Dermis microvascular lymphatic vessel endothelial cell (primary cell): Measurements from ENCODE around the gene KCNA5. TPM values are rescaled to one million over a fixed set of nuclear protein-coding genes. Genes with fewer than 3 reads are reported as not detected.
A peak's percentile ranks its signal among the peaks of the same experiment; 100 is the strongest.

Experiments
- DNase-seq, 2 donors: peaks; one replicate each; pipeline versions ENCODE4 v3.0.0 to v3.0.0-alpha.2; 2010; ENCODE audit warnings: low read depth in 2 of 2
- total RNA-seq: library from RNA; depleted of rRNA; stranded (reverse); fragments of >200 nt; gene quantifications from 2 replicates; pipeline ENCODE4 v1.2.1, GENCODE V29; 2014

KCNA5 gene
- total RNA-seq, 1 donor from 2014 or later, result not detected

DNA sequence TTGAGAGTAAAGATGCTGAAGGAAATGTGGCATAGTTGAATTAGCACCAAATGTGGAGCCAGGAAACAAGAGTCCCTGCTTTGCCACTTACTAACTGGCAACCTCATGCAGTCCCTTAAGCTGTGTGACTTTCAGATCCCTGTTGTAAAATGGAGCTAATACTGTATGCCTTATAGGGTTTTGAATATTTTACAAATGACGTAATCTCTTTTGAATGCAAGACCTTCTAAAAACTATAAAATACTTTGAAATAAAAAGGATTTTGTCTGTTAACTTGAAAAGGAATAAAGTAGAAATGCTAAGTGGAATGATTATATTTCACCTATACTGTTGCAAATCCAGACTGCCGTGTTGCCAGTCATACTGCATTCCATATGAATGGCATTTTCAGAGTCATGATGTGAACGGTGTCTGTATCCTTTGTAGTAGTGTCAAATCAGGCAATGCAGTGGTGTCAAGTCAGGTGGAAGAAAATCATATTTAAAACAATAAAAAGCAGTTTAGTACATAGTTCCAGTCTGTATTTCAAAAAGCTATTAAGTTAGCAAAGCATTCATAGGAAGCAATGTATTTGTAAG, 21.3 kb downstream of the KCNA5 start:
- no peak for DNase-seq

DNA sequence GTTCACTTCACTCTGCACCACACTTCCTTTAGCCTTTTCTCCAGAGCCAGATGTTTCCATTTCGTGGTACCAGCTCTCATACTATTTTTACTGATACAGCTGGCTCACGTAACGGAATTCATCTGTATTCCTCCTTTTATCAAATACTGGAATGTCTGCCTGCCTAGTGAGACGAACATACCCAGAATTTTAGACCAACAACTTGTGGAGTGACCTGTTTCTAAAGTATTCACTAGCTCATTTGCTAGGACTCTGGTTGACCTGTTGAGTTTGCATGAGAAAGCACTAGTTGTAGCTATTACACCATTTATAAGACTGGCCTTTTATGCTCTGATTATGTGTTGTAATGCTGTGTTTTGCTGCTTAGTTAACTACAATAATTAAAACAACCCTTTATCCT, 22.6 kb downstream of the KCNA5 start:
- DNase-seq, result no peak

DNA sequence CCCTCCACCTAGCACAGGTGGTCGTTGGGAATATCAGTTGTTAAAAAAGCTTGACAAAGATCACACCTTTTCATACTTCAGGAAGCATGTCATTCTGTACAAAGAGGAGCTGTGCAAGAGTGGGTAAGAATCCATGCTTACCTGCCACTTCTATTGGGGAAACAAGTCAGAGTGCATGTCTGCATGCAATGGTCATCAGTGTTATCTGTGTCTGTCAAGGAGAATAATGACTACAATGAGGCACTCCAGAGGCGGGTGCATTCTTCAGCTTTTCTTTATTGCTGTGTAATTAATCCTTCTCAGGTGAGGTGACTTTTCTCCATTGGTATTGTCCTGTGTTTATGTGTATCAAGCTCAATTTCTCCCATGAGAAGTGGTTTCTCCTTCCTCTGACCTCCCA, 24.4 kb downstream of the KCNA5 start:
- DNase-seq, result no peak

DNA sequence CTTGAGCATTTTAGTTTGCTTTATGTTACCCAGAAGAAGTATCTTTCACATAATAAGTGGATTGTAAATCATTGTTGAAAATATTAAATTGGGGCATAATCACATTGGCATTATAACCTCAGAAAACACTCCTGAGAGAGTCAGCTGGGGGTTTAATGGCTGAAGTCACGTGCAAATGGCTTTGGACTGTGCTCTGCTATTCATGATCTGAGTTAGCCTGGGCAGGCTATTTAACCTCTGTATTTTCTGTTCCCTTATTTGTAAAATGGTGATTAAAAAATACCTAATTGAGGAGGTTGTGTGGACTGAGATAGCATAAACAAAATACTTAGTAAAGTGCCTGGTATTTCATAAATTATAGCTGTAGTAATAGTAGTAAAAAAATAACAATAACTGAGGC, 24.9 kb downstream of the KCNA5 start:
- no peak for DNase-seq

DNA sequence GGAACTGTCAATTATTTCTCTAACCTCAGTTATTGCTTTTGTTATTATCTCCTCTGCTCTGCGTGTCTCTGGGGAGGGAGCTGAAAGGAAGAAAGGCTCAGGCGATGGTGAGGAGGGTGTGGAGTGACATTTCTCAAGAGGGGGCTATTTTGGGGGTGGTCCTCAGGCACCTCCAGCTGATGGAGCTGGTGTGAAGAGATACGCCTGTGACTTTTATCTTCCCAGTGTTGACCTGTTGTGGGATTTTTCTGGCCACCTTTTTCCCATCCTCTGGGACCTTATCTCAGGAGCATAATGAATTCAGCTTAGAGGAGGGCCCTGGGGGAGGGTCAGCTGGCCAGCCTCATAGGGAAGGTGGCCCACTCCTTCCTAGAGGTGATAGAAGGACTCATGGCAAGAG, 26.4 kb downstream of the KCNA5 start:
- DNase-seq, result no peak

DNA sequence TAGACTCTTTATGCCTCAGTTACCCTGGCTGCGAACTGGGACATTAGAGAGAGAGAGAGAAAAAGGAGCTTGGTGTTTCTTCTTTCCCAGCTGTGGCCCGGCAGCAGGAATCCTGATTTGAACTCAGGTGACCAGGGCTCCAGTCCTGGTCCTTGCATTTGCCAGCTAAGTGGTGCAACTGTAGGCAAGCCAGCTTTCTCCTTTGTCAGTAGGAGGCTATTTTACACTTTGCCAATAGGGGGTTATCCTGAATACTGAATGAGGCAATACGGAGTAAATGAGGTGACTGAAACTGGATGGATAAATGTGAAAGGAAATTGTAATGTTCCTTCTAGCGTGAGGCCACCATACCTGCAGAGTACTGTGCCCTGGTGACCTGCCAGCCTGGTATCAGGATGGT, 27.8 kb downstream of the KCNA5 start:
- no peak for DNase-seq

DNA sequence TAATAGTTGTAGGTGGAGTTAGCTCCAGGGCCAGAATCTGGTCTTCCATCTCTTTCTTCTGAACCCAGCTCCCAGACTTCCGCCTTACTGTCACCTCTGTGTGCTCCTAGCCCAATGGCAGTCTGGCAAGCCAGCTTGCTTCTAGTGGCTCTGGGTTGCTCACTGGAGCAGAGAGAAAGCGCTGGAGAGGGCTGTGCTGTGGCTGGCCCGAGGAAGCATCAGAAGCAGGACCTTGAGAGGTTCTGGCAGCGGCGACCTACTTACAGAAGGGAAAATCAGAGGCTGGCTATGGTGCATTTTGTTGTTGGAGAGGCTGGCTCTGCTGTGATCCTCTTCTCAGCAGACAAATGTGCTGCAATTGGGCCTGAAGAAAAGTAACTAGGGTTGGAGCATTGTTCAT, 28.6 kb downstream of the KCNA5 start:
- no peak for DNase-seq

DNA sequence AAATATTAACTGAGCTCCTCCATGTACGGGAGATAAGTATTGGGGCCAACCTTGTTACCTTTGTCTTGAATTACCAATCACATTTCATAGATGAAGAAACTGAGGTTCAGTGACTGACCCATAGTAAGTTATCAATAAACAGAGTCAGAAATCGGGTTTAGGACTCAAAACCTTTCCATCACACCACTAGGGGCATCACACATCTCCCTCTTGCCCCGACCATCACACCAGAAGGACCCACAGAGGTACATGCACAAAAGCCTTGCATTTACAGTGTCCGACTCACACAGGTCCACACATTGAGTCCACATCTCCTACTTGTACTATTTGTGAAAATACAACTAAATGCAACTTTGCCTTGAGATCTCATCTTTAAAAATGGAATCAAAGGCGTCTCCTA, 29.4 kb downstream of the KCNA5 start:
- no peak for DNase-seq

DNA sequence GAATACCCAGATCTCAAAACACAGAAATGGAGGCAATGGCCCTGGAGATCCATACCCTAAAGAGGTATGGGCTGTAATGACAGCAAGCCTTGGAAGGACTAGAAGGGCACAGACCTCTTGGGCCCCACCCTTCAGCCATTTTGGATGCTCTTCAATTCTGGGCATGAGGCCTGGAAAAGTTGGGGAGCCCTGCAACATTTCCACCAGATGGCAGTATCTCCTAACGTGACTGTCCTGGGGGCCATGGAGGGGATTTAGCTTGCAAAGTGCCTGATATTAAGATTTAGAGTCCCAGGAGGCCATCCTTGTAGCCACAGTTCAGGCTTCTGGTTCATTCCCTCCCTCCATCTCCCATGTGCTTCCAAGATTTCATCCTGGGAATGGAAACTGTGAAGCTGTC, 30.2 kb downstream of the KCNA5 start:
- DNase-seq, result no peak

DNA sequence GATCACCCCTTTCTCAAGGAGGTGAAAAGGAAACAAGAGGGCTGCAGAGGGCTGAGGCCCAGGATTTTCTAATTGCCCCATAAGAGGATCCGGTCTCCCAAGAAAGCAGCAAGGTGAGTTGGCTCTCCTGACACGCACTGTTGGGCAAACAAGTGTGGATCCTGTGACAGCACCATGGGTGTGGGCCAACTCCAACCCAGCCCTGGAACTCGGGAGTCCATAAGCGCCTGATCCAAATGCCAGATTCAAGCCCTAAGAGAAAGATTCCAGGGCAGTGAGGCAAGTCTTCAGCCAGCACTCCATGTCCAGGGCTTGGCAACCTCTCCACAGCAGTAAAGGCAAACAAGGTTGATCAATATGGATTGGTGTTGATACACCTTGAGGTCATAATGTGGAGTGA, 33.1 kb downstream of the KCNA5 start:
- no peak for DNase-seq

DNA sequence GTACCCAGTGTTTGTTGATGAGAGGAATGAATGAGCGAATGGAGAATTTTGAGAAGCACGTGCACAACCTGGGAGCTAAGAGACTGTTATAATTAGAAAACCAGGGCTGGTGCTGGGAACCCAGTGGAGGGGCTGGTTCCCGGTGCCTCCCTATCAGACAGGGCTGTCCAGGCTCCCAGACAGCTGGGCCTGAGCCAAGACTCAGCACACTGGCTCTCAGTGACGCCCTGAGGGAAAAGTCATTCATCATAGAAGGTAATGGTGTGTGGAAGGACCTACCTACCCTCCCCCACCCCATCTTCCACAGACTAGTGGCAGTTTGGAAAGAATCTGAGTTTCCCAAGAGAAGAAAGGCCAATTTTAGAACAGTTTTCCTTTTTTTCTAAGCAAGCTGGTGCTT, 34.7 kb downstream of the KCNA5 start:
- DNase-seq, result no peak

DNA sequence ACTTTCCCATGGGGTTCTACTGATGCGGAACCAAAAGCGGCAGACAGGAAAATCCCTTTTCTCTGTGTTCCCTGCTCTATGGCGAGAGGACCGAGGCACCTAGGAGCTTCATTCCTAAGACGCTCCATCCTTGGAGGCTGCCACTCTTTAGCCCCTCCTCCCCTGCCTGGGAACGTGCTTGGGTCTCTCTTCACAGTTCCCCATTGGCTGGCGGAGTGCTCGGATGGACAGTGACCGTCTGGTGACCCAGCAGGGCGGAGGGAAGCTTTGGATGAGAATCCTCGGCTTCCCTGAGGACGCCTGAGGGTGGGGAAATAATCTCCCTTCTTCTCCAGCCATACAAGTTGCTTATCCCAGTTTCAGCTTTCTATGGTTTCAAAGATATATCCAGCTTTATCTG, 37.3 kb downstream of the KCNA5 start:
- no peak for DNase-seq

DNA sequence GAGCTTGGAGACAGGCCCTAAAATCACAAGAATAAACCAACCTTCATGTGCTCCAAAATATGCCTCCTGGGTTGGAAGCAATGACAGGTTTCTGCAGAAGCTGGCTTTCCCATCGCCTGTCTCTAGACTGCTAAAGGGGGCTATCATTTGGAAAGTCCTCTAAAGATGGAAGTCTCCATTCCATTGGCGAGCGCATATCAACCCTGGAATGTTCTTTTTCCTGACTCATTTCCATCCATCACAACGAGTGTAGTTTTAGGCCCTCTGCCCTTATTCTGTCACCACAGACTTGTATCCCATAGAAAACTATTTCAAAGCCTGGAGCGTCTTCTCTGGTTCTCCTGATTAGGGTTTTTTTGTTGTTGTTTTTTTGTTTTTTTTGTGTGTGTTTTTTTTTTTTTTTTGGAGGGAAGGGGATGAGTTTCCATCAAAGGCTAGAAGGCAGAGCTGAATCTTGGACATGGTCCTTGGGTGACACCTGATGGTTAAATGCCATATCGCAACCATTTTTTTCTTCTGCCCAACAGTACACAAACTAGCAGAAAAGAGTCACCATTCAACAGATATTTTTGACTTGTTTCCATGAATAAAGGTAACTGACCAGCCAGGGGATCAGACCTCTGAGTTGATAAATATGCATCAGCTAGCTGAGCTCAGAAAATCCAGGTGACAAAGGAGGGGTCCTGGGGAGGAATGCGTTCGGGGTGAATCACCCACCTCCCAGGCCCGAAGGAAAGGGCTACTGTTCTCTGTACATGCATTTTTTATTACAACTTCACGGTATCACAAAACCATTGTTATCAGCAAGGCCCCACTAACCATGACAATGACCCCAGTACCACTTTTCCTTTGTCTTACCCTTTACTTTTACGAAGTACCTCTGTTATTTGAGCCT, 40.5 kb downstream of the KCNA5 start:
- DNase-seq, result peak; percentile 31 to 52

DNA sequence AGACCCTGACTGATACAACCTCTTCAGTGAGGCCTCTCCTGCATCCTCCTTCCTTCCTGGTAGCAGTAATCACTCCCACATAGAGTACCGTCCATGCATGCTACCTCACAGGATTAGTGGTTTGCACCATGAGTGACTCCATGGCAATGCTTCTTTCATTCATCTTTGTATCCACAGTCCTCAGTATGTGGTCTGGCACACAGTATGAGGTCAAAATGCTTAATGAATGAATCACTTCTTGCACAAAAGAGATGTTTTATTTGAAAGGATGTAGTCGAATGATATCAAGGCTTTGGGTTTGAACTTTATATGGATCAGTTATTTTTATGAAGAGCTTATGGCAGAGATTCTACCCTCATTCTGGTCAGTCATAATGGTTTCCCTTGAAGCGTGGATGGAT, 42.2 kb downstream of the KCNA5 start:
- no peak for DNase-seq

DNA sequence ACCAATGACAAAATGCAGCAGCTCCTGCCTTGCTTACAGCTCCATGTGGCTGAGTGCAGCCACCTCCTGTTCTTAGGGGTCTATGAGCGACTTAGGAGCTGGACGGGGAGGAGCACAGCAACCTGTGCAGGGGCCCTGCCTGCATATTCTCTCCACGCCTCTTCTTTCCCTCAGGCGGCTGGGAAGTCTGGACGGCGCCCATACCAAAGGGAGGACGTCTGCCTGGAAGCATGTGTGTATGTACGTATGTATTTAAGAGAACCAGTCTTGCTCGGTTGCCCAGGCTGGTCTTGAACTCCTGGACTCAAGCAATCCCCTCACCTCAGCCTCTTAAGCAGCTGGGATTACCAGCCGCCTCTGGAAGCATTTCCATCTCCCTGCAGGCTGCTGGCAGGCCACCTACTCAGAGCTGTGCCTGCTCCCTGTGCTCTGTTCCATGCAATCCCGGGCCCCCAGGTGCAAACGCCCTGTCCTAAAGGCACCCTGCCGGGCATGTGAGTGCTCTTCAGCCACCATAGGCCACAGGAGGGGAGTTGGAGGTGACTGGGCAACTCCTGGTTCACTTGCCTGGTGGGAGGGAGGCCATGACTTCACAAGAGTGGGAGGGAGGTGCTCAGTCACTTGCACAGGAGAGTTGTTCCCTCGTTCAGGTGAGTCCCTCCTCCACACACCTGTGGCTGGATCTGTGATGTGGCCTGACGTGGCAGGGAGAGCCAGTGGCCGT, 44.3 kb downstream of the KCNA5 start:
- no peak for DNase-seq

DNA sequence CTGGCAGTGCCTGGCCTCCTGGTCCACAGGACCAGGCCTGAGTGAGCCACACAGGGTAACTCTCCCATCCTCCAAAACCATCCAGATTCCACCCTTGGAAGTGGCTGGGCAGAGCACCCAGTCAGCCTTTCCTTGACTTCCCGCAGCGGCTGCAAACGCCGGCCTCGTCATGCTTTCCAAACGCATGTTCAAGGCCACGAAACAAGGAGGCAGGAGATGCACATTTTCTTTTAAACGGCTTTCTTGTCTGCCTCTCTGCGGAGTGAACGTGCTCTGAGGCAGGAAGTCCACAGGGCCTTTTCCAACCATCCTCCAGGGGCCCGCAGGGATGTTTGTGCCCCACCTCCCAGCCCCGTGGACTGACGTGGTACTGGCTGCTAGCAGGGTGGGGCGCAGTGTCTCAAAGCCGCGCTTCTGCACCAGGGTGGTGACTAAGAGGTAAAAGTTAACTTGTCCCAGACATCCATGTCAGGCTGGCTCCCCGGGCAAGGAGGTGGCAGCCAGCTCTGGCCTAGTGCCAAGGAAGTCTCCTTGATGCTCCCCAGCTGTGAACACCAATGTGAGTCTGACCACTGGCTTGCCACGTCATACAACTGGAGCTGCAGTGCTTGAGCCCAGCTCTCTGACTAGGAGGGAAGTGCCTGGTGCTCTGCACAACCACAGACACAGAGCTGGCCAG, 45.0 kb downstream of the KCNA5 start:
- no peak for DNase-seq

DNA sequence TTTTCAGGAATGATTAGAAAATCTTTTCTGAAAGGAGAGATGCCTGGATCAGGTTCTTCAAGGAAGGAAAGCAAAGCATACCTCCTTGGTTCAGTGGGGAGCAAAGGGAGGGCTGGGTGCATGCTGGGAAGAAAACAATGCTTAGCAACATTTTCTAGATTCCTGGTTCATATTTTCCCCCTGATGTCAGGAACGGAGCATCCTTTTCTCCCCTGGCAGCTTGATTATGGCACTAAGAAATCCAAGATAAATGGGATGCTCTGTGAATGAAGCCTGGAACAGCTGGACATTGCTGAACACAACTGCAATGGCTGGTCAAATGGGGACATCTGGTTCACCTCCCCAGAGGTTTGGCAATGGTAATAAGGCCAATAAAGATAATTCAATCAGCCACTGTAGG, 50.9 kb downstream of the KCNA5 start:
- DNase-seq, result no peak

DNA sequence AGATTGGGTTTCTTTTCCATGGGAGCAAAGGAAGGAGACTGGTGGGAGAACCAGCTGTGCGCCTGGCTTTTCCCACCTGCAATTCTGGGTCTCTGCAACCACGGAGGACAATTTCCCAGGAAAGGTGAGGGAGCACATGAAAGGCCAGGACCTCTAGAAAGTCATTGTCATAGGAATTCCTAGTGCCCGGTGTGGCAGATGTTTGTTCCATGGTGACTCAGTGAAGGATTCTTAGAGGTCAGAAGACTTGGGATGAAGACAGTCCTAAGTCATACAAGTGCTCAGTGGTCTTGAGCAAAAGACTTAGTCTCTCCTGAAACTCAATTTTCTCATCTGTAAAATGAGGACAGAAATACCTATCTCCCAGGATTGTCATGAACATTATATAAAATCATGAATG, 51.3 kb downstream of the KCNA5 start:
- DNase-seq, result no peak
